IPS-15b (cell line): ENCODE results near the gene BABAM1.

ENCODE experiments used
- H3K27me3 ChIP-seq: one replicate; pipeline ENCODE4 v1.6.1; 2013; ENCODE audit warnings: low read length; ENCODE audit not compliant: control insufficient read depth, insufficient read depth
- H3K36me3 ChIP-seq: one replicate; pipeline ENCODE4 v1.6.1; 2013; ENCODE audit warnings: low read length; ENCODE audit not compliant: control insufficient read depth, insufficient read depth
- H3K4me1 ChIP-seq: one replicate; pipeline ENCODE4 v1.6.1; 2013; ENCODE audit warnings: mild to moderate bottlenecking, low read length; ENCODE audit not compliant: control insufficient read depth, insufficient read depth
- H3K4me3 ChIP-seq: one replicate; pipeline ENCODE4 v1.5.1; 2013; ENCODE audit warnings: low read depth, low read length
- H3K9ac ChIP-seq: one replicate; pipeline ENCODE4 v1.6.1; 2013; ENCODE audit warnings: low read depth, mild to moderate bottlenecking, low read length
- H3K9me3 ChIP-seq: one replicate; pipeline ENCODE4 v1.6.1; 2013; ENCODE audit warnings: mild to moderate bottlenecking, low read length; ENCODE audit not compliant: control insufficient read depth, insufficient read depth

BABAM1 gene

DNA sequence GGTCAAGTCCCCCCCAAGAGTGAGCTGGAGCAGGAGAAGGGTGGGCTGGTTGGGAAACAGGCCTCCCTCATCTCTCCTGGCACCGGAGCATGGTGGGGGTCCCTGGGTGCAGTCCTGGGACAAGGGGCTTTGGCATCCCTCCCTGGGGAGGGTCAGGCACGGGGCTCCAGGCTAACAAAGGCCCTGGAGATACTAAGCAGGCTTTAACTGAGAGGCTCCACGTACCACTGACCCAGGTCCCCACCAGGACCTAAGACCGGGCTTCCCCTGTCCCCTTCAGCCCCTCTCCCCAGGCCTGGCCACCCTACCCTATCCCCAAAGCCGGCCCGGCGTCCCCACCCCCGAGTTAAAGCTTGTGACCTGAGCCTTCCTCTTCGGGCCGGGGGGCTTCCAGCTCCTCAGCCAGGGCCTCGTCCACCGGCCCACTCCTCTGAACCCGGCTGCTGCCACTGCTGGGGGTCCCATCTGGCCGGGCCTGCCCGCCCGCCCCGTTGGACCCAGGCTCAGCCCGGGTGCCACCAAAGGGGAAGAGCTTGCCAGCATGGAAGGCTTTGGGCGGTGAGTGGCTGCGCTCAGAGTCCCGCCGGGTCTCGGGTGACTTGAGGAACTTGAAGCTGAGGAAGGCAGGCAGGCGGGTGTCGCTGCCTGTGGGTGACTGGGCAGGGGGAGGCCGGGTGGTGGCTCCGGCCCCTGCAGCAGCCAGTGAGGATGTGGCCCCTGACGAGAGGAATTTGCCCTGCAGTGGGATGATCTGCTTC is 57.3 kb downstream of the BABAM1 start:
- peaks cover 3% of the 10 kb centered on the region for H3K27me3 ChIP-seq
- H3K36me3 ChIP-seq: peaks cover 27% of the 10 kb centered on the region
- no peak overlapping the region for H3K9ac ChIP-seq
- H3K4me3 ChIP-seq: no peak overlapping the region
- H3K4me1 ChIP-seq: no peaks in the 10 kb centered on the region
- no peaks in the 10 kb centered on the region for H3K9me3 ChIP-seq

DNA sequence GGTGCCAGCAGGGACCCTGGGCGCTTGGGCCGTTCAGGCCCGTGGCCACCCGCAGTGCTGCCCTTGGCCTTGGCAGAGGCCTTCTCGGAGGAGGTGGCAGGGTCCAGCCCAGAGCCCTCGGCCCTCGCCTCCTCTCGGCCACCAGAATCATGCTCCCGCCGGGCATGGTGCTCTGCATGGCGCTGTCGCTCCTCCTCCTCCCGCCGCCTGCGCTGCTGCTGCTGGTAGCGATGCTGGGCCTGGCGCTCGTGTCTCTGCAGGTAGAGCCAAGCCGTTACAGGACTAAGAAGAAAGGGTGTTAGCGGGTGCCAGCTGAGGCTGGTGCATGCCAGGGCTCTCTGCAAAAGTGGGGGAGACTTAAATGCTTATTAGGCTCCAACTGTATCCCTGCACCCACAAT is 57.9 kb downstream of the BABAM1 start:
- H3K9ac ChIP-seq: no peak overlapping the region
- peaks cover 9% of the 10 kb centered on the region for H3K27me3 ChIP-seq
- peaks cover 22% of the 10 kb centered on the region for H3K36me3 ChIP-seq
- H3K4me3 ChIP-seq: no peak overlapping the region
- H3K9me3 ChIP-seq: no peaks in the 10 kb centered on the region
- no peaks in the 10 kb centered on the region for H3K4me1 ChIP-seq

- Histone ChIP-seq H3K36me3 (peaks cover 15% of the 10 kb centered on the region), H3K9me3 (no peaks in the 10 kb centered on the region), H3K9ac (no peak overlapping the region), H3K27me3 (peaks cover 12% of the 10 kb centered on the region), H3K4me3 (no peak overlapping the region), H3K4me1 (no peaks in the 10 kb centered on the region)
Observed at GRCh38 chr19:17325881-17326594, 58.8 kb downstream of the BABAM1 start.

DNA sequence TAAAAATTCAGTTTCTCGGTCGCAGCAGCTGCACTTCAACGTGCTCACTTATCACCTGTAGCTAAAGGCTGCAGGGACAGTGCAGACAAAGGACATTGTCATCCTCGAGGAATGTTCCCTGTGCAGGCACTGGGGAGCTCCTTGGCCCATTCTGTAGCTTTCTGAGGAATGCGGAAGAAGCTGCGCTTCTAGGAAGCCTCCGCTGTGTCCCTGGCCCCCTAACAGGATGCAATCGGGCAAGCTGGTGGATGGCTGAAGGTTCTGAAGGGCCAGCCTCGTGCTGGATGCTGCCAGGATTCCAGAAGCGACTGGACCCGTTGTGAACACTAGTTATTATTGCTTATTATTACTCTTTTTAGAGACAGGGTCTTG is 59.3 kb downstream of the BABAM1 start:
- H3K27me3 ChIP-seq: peaks cover 12% of the 10 kb centered on the region
- no peak overlapping the region for H3K4me3 ChIP-seq
- no peaks in the 10 kb centered on the region for H3K9me3 ChIP-seq
- H3K4me1 ChIP-seq: no peaks in the 10 kb centered on the region
- no peak overlapping the region for H3K9ac ChIP-seq
- H3K36me3 ChIP-seq: peaks cover 12% of the 10 kb centered on the region

GRCh38 chr19:17327068-17327653 is 59.9 kb downstream of the BABAM1 start:
- Histone ChIP-seq H3K27me3 (peaks cover 12% of the 10 kb centered on the region), H3K4me3 (peak overlapping the region; percentile 65), H3K9ac (peak overlapping the region; percentile 56), H3K9me3 (no peaks in the 10 kb centered on the region), H3K4me1 (no peaks in the 10 kb centered on the region), H3K36me3 (peaks cover 9% of the 10 kb centered on the region)

DNA sequence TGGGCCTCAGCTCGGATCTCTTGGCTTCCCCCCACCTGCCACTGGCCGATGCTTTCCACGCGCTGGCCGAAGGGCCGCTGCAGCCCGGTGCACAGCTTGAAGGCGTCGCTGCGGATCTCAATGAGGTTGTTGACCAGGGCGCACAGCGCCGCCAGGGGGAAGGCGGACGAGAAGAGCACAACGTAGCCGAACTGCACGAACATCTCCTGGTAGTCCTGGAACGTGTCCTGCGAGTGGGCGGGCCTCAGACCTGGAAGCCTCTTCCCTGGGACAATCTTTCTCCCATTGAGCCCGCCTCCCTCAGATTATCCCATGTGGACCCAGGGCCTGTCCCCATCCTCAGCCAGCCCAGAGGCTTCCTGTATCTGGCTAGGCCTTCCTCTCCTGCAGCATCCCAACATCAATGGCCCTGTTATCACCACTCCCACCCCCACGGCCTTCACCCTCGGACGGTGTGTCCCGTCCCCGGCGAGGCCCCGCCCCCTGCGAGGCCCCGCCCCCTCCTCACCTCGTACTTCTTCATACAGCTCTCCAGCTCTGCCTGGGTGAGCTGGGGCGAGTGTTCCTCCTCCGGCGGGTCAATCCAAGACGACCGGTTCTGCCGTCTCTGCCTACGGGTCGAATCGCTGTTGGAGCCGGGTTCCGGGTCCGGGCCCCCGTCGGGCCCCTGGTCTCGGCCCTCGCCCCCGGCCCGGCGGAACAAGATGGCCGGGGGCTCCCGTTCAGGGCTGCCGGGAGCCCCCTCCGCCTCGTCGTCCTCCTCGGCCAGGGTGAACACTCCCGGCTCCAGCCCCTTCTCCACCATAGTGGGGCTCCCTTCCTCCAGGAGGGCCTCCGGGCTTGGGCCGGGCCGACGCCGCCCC is 60.6 kb downstream of the BABAM1 start:
- Histone ChIP-seq H3K27me3 (peaks cover 12% of the 10 kb centered on the region), H3K4me3 (peak overlapping the region; percentile 65), H3K36me3 (peaks cover 9% of the 10 kb centered on the region), H3K9ac (peak overlapping the region; percentile 70), H3K9me3 (no peaks in the 10 kb centered on the region), H3K4me1 (no peaks in the 10 kb centered on the region)
